Nephron (organoid): Measurements from ENCODE around the gene PRR5L.

ENCODE experiments used
- H3K27ac Mint-ChIP-seq, 3 experiments: 2 replicates each; pipeline ENCODE4 v1.8.0; 2020; ENCODE audit warnings: mixed read lengths in 3 of 3, mild to moderate bottlenecking in 2 of 3, moderate library complexity in 1 of 3
- H3K27me3 Mint-ChIP-seq: 2 replicates; pipeline ENCODE4 v1.8.0; 2021; ENCODE audit warnings: low read depth, mild to moderate bottlenecking, moderate library complexity, mixed read lengths
- H3K36me3 Mint-ChIP-seq: 2 replicates; pipeline ENCODE4 v1.8.0; 2020; ENCODE audit warnings: low read depth, mixed read lengths
- H3K4me1 Mint-ChIP-seq: 2 replicates; pipeline ENCODE4 v1.8.0; 2020; ENCODE audit warnings: mixed read lengths
- H3K4me3 Mint-ChIP-seq, 3 experiments: 2 replicates each; pipeline ENCODE4 v1.8.0; 2020; ENCODE audit warnings: mild to moderate bottlenecking in 3 of 3, mixed read lengths in 3 of 3, moderate library complexity in 2 of 3
- H3K9me3 Mint-ChIP-seq: 2 replicates; pipeline ENCODE4 v1.8.0; 2020; ENCODE audit warnings: mixed read lengths
- CTCF ChIP-seq, 3 experiments: fragments of 200-600 bp; sonication (generic); IDR thresholded peaks; one replicate each; pipeline ENCODE4 v1.5.0; 2021; ENCODE audit warnings: antibody characterized with exemption in 3 of 3; ENCODE audit not compliant: unreplicated experiment in 3 of 3

PRR5L gene

GRCh38 chr11:36357831-36358230, 61.7 kb downstream of the PRR5L start:
- Mint-ChIP-seq H3K36me3 (no peaks in the 10 kb centered on the region), H3K9me3 (no peaks in the 10 kb centered on the region), H3K27me3 (peaks cover 28% of the 10 kb centered on the region), H3K4me3 (no peak overlapping the region), H3K27ac (no peak overlapping the region), H3K4me1 (peaks cover 23% of the 10 kb centered on the region)
- no peak for TF ChIP-seq CTCF (IDR thresholded peaks at IDR 0.05; ENCODE audit: unreplicated experiment in 3 of 3)

- TF ChIP-seq CTCF (IDR thresholded peaks at IDR 0.05; ENCODE audit: unreplicated experiment in 3 of 3), result no peak
Observed at GRCh38 chr11:36358436-36358835, 62.3 kb downstream of the PRR5L start.

GRCh38 chr11:36360318-36360717, 64.2 kb downstream of the PRR5L start:
- Mint-ChIP-seq H3K27ac (peak overlapping the region in 1 of 3 experiments; percentile 13), H3K4me3 (no peak overlapping the region), H3K4me1 (peaks cover 41% of the 10 kb centered on the region), H3K9me3 (no peaks in the 10 kb centered on the region), H3K36me3 (no peaks in the 10 kb centered on the region), H3K27me3 (peaks cover 30% of the 10 kb centered on the region)
- no peak for TF ChIP-seq CTCF (IDR thresholded peaks at IDR 0.05; ENCODE audit: unreplicated experiment in 3 of 3)

More at GRCh38 chr11:36358436-36358835, 62.3 kb downstream of the PRR5L start:
- peaks cover 30% of the 10 kb centered on the region for H3K27me3 Mint-ChIP-seq
- peaks cover 29% of the 10 kb centered on the region for H3K4me1 Mint-ChIP-seq
- no peaks in the 10 kb centered on the region for H3K36me3 Mint-ChIP-seq
- no peak overlapping the region for H3K4me3 Mint-ChIP-seq
- no peaks in the 10 kb centered on the region for H3K9me3 Mint-ChIP-seq
- no peak overlapping the region for H3K27ac Mint-ChIP-seq

GRCh38 chr11:36360826-36361415, 64.8 kb downstream of the PRR5L start:
- H3K36me3 Mint-ChIP-seq, result no peaks in the 10 kb centered on the region
- H3K4me1 Mint-ChIP-seq, result peaks cover 41% of the 10 kb centered on the region
- TF ChIP-seq CTCF (IDR thresholded peaks at IDR 0.05; ENCODE audit: unreplicated experiment in 3 of 3), result no peak
- no peaks in the 10 kb centered on the region for H3K9me3 Mint-ChIP-seq
- peak overlapping the region in 2 of 3 experiments; percentile 48 to 71 for H3K27ac Mint-ChIP-seq
- no peak overlapping the region for H3K4me3 Mint-ChIP-seq
- peaks cover 30% of the 10 kb centered on the region for H3K27me3 Mint-ChIP-seq

GRCh38 chr11:36361472-36361871, 65.4 kb downstream of the PRR5L start:
- no peak for TF ChIP-seq CTCF (IDR thresholded peaks at IDR 0.05; ENCODE audit: unreplicated experiment in 3 of 3)
- Mint-ChIP-seq H3K27ac (peak overlapping the region; percentile 48 to 81 (median 71)), H3K4me3 (peak overlapping the region; percentile 58 to 65 (median 59)), H3K4me1 (peaks cover 41% of the 10 kb centered on the region), H3K36me3 (no peaks in the 10 kb centered on the region), H3K9me3 (no peaks in the 10 kb centered on the region), H3K27me3 (peaks cover 30% of the 10 kb centered on the region)

- Mint-ChIP-seq H3K4me1 (peaks cover 41% of the 10 kb centered on the region), H3K36me3 (no peaks in the 10 kb centered on the region), H3K27ac (peak overlapping the region; percentile 48 to 81 (median 71)), H3K27me3 (peaks cover 30% of the 10 kb centered on the region), H3K4me3 (peak overlapping the region; percentile 58 to 65 (median 59)), H3K9me3 (no peaks in the 10 kb centered on the region)
- TF ChIP-seq CTCF (IDR thresholded peaks at IDR 0.05; ENCODE audit: unreplicated experiment in 3 of 3), result no peak
Observed at GRCh38 chr11:36361901-36362391, 65.9 kb downstream of the PRR5L start.
